ENCODE measurements around the gene CBX4. TPM values are rescaled to one million over a fixed set of nuclear protein-coding genes. Genes with fewer than 3 reads are reported as not detected.

CBX4 gene
- polyA plus RNA-seq, 1 of the 3 experiments (the other 2 are of a cell fraction) = 21.9 TPM

DNA sequence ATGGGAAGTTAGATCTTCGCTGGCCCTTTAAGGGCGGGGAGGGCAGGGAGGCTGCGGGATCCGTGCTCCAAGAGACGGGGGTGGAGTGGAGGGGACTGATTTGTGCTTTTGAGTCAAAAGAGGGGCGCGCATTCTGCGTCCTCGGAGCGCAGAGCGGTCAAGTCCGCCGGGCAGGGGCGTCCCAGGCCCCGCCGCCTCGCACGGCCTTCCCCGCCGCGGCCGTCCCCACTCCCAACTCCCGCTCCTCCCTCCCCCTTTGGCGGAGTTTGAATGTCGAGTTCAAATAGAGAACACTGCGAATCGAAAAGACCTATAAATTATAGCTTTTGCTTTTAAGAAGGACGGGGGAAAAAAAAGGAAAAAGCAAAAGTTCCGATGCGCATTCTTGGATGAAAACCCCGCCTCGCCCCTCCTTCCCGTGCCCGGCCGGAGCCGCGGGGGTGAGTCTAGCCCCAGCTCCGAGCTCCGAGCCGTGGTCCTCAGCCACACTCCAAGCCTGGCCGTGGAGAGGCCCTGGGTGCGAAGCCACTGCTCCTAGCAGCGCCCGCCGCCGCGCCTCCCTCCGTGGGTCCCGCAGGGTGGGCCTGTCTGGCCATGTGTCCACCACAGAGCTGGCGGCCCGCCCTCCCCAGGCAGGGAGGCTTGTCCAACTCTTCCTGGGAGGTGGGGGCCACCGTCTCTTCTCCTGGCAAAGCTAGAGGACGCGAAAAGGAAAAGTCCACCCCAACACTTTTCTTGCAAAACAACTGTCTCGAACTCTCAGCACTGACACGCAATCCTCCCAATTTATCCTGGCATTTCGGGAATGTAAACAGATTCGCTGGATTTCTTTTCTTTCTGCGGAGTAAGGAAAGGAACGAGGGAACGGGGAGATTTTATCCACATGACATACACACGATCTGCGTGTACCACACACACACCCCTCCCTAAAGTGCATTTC, 46.0 kb downstream of the CBX4 start:
- H3K4me2 ChIP-seq = peak overlapping the region; percentile 2; the same call in 1 of the 2 replicates
- peaks cover 6% of the 10 kb centered on the region for H3F3A ChIP-seq (replicated peaks; ENCODE audit: insufficient read depth)
- H3K9ac ChIP-seq = no peak overlapping the region
- no peak overlapping the region; a peak in 1 of 4 replicates for H3K4me3 ChIP-seq (ENCODE audit: low read depth in 2 of 2, low read length in 1 of 2)
- ChIA-PET CTCF (interaction anchor here (0.7 to 9.7 kb wide), 10 partner anchors 10 to 299 kb away, joined by 3 to 146 read pairs (median 6); partner anchors contain the start of gene CBX4), POLR2A (interaction anchor here (1.3 kb wide), 2 partner anchors 12 to 14 kb away, joined by 3 to 5 read pairs; no protein-coding TSS in a partner anchor)
- peak overlapping the region in 1 of 2 experiments; percentile 64; a peak in 1 of 4 replicates for H3K27ac ChIP-seq (ENCODE audit: low read depth in 2 of 2, low read length in 1 of 2)
- H3K9me3 ChIP-seq = no peaks in the 10 kb centered on the region
- H3K27me3 ChIP-seq (ENCODE audit: insufficient read depth) = no peaks in the 10 kb centered on the region
- H4K20me1 ChIP-seq (ENCODE audit: insufficient read depth) = peaks cover 11% of the 10 kb centered on the region; the same call in 1 of the 2 replicates
- peaks cover 19 to 51% of the 10 kb centered on the region in 2 experiments; a peak in 3 of 4 replicates for H3K4me1 ChIP-seq (ENCODE audit: control insufficient read depth in 1 of 2, insufficient read depth in 2 of 2, low read depth in 1 of 2, low read length in 1 of 2)
- H3K79me2 ChIP-seq (ENCODE audit: insufficient read depth) = peaks cover 18% of the 10 kb centered on the region
- DNase-seq = peak; percentile 40
- H3K36me3 ChIP-seq (replicated peaks in 1 of 2; ENCODE audit: control insufficient read depth in 1 of 2, insufficient read depth in 2 of 2, low read length in 1 of 2) = peaks cover 0 to 24% of the 10 kb centered on the region in 2 experiments
- WGBS (ENCODE audit: low lambda C conversion rate) = 78% methylated on average over 56 of the region's 63 CpGs
- H2AFZ ChIP-seq (ENCODE audit: low read depth) = no peak overlapping the region
- TF ChIP-seq, protein P1, sequence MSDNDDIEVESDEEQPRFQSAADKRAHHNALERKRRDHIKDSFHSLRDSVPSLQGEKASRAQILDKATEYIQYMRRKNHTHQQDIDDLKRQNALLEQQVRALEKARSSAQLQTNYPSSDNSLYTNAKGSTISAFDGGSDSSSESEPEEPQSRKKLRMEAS (IDR thresholded peaks at IDR 0.05; ENCODE audit: low read depth) = no peak
- TF ChIP-seq TCF12 (IDR thresholded peaks at IDR 0.05) = no peak
- no peak for TF ChIP-seq TAF1 (IDR thresholded peaks at IDR 0.05; ENCODE audit: borderline replicate concordance, low read depth, low read length)
- TF ChIP-seq RAD21 (IDR thresholded peaks at IDR 0.05; ENCODE audit: low read length) = no peak
- no peak for TF ChIP-seq FOSL2 (IDR thresholded peaks at IDR 0.05; ENCODE audit: borderline replicate concordance, low read depth)
- TF ChIP-seq RFX5 (IDR thresholded peaks at IDR 0.05; ENCODE audit: low read length) = no peak
- no peak for TF ChIP-seq ZBTB33 (IDR thresholded peaks at IDR 0.05; ENCODE audit: borderline replicate concordance, low read depth)
- TF ChIP-seq TEAD4 (IDR thresholded peaks at IDR 0.05; ENCODE audit: borderline replicate concordance, insufficient read depth) = no peak
- TF ChIP-seq EP300 (IDR thresholded peaks at IDR 0.05; ENCODE audit: borderline replicate concordance in 1 of 2, low read depth in 1 of 2, low read length in 1 of 2) = no peak
- TF ChIP-seq RXRA (IDR thresholded peaks at IDR 0.05; ENCODE audit: borderline replicate concordance, low read depth) = no peak
- TF ChIP-seq POLR2AphosphoS5 (IDR thresholded peaks at IDR 0.05; ENCODE audit: low read depth, low read length) = no peak
- TF ChIP-seq CHD2 (IDR thresholded peaks at IDR 0.05; ENCODE audit: low read length, partially characterized antibody) = no peak
- H3K9me2 ChIP-seq = no peaks in the 10 kb centered on the region

GRCh38 chr17:79792341-79792871, 46.8 kb downstream of the CBX4 start:
- no peak overlapping the region for H3K4me3 ChIP-seq (ENCODE audit: low read depth in 2 of 2, low read length in 1 of 2)
- ChIA-PET POLR2A (interaction anchor here (1.3 kb wide), 1 partner anchor 11 kb away, joined by 3 read pairs; no protein-coding TSS in a partner anchor), CTCF (interaction anchor here (1.7 to 2.6 kb wide), 2 partner anchors 19 to 51 kb away, joined by 5 to 8 read pairs; no protein-coding TSS in a partner anchor)
- H3K4me1 ChIP-seq (ENCODE audit: control insufficient read depth in 1 of 2, insufficient read depth in 2 of 2, low read depth in 1 of 2, low read length in 1 of 2) = peaks cover 16 to 50% of the 10 kb centered on the region in 2 experiments; a peak in 3 of 4 replicates
- H3K4me2 ChIP-seq = no peak overlapping the region
- H3K79me2 ChIP-seq (ENCODE audit: insufficient read depth) = peaks cover 18% of the 10 kb centered on the region
- H3K36me3 ChIP-seq (replicated peaks in 1 of 2; ENCODE audit: control insufficient read depth in 1 of 2, insufficient read depth in 2 of 2, low read length in 1 of 2) = peaks cover 0 to 24% of the 10 kb centered on the region in 2 experiments
- H3K27me3 ChIP-seq (ENCODE audit: insufficient read depth) = no peaks in the 10 kb centered on the region
- no peaks in the 10 kb centered on the region for H3K9me3 ChIP-seq
- peaks cover 9% of the 10 kb centered on the region for H3F3A ChIP-seq (replicated peaks; ENCODE audit: insufficient read depth)
- peak; percentile 40 for DNase-seq
- no peak overlapping the region for H3K27ac ChIP-seq (ENCODE audit: low read depth in 2 of 2, low read length in 1 of 2)
- no peaks in the 10 kb centered on the region for H3K9me2 ChIP-seq
- 87% methylated on average over 22 of the region's 22 CpGs for WGBS (ENCODE audit: low lambda C conversion rate)
- no peak overlapping the region for H3K9ac ChIP-seq
- H4K20me1 ChIP-seq (ENCODE audit: insufficient read depth) = peaks cover 11% of the 10 kb centered on the region; the same call in 1 of the 2 replicates
- H2AFZ ChIP-seq (ENCODE audit: low read depth) = no peak overlapping the region
- no peak for TF ChIP-seq EZH2phosphoT487 (IDR thresholded peaks at IDR 0.05; ENCODE audit: borderline replicate concordance, low read depth)
- no peak for TF ChIP-seq TEAD4 (IDR thresholded peaks at IDR 0.05; ENCODE audit: borderline replicate concordance, insufficient read depth)
- TF ChIP-seq EP300 (IDR thresholded peaks at IDR 0.05; ENCODE audit: borderline replicate concordance in 1 of 2, low read depth in 1 of 2, low read length in 1 of 2) = no peak
- no peak for TF ChIP-seq FOXJ3 (CRISPR knock-in tag; IDR thresholded peaks at IDR 0.05)
- TF ChIP-seq, protein P2, sequence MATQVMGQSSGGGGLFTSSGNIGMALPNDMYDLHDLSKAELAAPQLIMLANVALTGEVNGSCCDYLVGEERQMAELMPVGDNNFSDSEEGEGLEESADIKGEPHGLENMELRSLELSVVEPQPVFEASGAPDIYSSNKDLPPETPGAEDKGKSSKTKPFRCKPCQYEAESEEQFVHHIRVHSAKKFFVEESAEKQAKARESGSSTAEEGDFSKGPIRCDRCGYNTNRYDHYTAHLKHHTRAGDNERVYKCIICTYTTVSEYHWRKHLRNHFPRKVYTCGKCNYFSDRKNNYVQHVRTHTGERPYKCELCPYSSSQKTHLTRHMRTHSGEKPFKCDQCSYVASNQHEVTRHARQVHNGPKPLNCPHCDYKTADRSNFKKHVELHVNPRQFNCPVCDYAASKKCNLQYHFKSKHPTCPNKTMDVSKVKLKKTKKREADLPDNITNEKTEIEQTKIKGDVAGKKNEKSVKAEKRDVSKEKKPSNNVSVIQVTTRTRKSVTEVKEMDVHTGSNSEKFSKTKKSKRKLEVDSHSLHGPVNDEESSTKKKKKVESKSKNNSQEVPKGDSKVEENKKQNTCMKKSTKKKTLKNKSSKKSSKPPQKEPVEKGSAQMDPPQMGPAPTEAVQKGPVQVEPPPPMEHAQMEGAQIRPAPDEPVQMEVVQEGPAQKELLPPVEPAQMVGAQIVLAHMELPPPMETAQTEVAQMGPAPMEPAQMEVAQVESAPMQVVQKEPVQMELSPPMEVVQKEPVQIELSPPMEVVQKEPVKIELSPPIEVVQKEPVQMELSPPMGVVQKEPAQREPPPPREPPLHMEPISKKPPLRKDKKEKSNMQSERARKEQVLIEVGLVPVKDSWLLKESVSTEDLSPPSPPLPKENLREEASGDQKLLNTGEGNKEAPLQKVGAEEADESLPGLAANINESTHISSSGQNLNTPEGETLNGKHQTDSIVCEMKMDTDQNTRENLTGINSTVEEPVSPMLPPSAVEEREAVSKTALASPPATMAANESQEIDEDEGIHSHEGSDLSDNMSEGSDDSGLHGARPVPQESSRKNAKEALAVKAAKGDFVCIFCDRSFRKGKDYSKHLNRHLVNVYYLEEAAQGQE (IDR thresholded peaks at IDR 0.05; ENCODE audit: low read depth, low read length) = no peak
- TF ChIP-seq, protein P3, sequence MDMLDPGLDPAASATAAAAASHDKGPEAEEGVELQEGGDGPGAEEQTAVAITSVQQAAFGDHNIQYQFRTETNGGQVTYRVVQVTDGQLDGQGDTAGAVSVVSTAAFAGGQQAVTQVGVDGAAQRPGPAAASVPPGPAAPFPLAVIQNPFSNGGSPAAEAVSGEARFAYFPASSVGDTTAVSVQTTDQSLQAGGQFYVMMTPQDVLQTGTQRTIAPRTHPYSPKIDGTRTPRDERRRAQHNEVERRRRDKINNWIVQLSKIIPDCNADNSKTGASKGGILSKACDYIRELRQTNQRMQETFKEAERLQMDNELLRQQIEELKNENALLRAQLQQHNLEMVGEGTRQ (IDR thresholded peaks at IDR 0.05; ENCODE audit: borderline replicate concordance, low read depth, low read length) = no peak
- no peak for TF ChIP-seq POLR2AphosphoS5 (IDR thresholded peaks at IDR 0.05; ENCODE audit: low read depth, low read length)
- TF ChIP-seq NRF1 (IDR thresholded peaks at IDR 0.05; ENCODE audit: low read depth, low read length) = no peak

Measured in SK-N-SH (cell line).